ENCODE measurements around the gene GAREM1. TPM values are rescaled to one million over a fixed set of nuclear protein-coding genes. Genes with fewer than 3 reads are reported as not detected.

GAREM1 gene
- total and polyA plus RNA-seq, 2 donors from 2014 or later = 7.0 to 47.0 TPM

- H3K4me3 ChIP-seq (ENCODE audit: low read length in 3 of 3) = no peak overlapping the region
- no peaks in the 10 kb centered on the region for H3K36me3 ChIP-seq (ENCODE audit: control insufficient read depth in 2 of 3, insufficient read depth in 3 of 3, low read length in 3 of 3)
- DNase-seq (no peak), FAIRE-seq (no peak)
- no peaks in the 10 kb centered on the region for H3K4me1 ChIP-seq (ENCODE audit: control insufficient read depth in 2 of 3, insufficient read depth in 2 of 3, low read depth in 1 of 3, low read length in 3 of 3)
- H3K27me3 ChIP-seq (ENCODE audit: control insufficient read depth, insufficient read depth, low read length) = no peaks in the 10 kb centered on the region
- H3K9me3 ChIP-seq (ENCODE audit: control insufficient read depth in 2 of 3, insufficient read depth in 1 of 3, low read length in 3 of 3) = no peaks in the 10 kb centered on the region
- intact Hi-C loops (cut with DNase I) = no loop called here
- H3K27ac ChIP-seq (ENCODE audit: low read depth in 2 of 2, low read length in 2 of 2) = no peak overlapping the region
- TF ChIP-seq, protein P1, sequence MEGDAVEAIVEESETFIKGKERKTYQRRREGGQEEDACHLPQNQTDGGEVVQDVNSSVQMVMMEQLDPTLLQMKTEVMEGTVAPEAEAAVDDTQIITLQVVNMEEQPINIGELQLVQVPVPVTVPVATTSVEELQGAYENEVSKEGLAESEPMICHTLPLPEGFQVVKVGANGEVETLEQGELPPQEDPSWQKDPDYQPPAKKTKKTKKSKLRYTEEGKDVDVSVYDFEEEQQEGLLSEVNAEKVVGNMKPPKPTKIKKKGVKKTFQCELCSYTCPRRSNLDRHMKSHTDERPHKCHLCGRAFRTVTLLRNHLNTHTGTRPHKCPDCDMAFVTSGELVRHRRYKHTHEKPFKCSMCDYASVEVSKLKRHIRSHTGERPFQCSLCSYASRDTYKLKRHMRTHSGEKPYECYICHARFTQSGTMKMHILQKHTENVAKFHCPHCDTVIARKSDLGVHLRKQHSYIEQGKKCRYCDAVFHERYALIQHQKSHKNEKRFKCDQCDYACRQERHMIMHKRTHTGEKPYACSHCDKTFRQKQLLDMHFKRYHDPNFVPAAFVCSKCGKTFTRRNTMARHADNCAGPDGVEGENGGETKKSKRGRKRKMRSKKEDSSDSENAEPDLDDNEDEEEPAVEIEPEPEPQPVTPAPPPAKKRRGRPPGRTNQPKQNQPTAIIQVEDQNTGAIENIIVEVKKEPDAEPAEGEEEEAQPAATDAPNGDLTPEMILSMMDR (IDR thresholded peaks at IDR 0.05; ENCODE audit: borderline replicate concordance, extremely low read depth, insufficient read depth) = no peak
- H3K9ac ChIP-seq (ENCODE audit: low read length in 3 of 3) = no peak overlapping the region
Measured at GRCh38 chr18:32219431-32220018, 251.2 kb downstream of the GAREM1 start.

GRCh38 chr18:32216390-32216789, 254.3 kb downstream of the GAREM1 start:
- no peak overlapping the region for H3K4me3 ChIP-seq (ENCODE audit: low read length in 3 of 3)
- H3K9ac ChIP-seq (ENCODE audit: low read length in 3 of 3) = no peak overlapping the region
- H3K27me3 ChIP-seq (ENCODE audit: control insufficient read depth, insufficient read depth, low read length) = no peaks in the 10 kb centered on the region
- H3K4me1 ChIP-seq (ENCODE audit: control insufficient read depth in 2 of 3, insufficient read depth in 2 of 3, low read depth in 1 of 3, low read length in 3 of 3) = no peaks in the 10 kb centered on the region
- FAIRE-seq (no peak), DNase-seq (no peak)
- TF ChIP-seq, protein P1 (IDR thresholded peaks at IDR 0.05; ENCODE audit: borderline replicate concordance, extremely low read depth, insufficient read depth) = no peak
- no peak overlapping the region for H3K27ac ChIP-seq (ENCODE audit: low read depth in 2 of 2, low read length in 2 of 2)
- intact Hi-C loops (cut with DNase I) = no loop called here
- H3K36me3 ChIP-seq (ENCODE audit: control insufficient read depth in 2 of 3, insufficient read depth in 3 of 3, low read length in 3 of 3) = no peaks in the 10 kb centered on the region
- H3K9me3 ChIP-seq (ENCODE audit: control insufficient read depth in 2 of 3, insufficient read depth in 1 of 3, low read length in 3 of 3) = no peaks in the 10 kb centered on the region

DNA sequence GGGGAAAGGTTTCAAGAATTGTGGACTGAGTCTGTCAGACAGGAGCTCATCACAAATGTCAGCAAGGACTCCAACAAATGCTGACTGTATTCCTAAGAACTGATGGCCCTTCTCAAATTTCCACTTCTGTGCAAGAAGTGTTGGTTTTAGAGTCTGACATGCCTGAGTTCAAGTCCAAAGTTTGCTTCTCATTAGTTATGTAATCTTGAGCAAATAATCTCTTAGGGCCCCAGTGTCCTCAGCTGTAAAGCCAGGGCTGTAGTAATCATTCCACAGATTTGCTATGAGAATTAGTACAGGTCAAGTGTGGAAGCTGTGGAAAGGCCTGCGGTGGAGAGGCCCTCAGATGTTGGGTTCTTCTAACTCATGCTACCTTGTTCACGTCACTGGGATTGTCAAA, 257.0 kb downstream of the GAREM1 start:
- intact Hi-C loops (cut with DNase I) = no loop called here
- no peak overlapping the region for H3K4me3 ChIP-seq (ENCODE audit: low read length in 3 of 3)
- H3K9ac ChIP-seq (ENCODE audit: low read length in 3 of 3) = no peak overlapping the region
- DNase-seq (peak in 1 of 5 donors; percentile 5), FAIRE-seq (no peak)
- H3K27ac ChIP-seq (ENCODE audit: low read depth in 2 of 2, low read length in 2 of 2) = no peak overlapping the region
- H3K27me3 ChIP-seq (ENCODE audit: control insufficient read depth, insufficient read depth, low read length) = no peaks in the 10 kb centered on the region
- TF ChIP-seq, protein P1 (IDR thresholded peaks at IDR 0.05; ENCODE audit: borderline replicate concordance, extremely low read depth, insufficient read depth) = no peak
- H3K9me3 ChIP-seq (ENCODE audit: control insufficient read depth in 2 of 3, insufficient read depth in 1 of 3, low read length in 3 of 3) = no peaks in the 10 kb centered on the region
- H3K4me1 ChIP-seq (ENCODE audit: control insufficient read depth in 2 of 3, insufficient read depth in 2 of 3, low read depth in 1 of 3, low read length in 3 of 3) = no peaks in the 10 kb centered on the region
- H3K36me3 ChIP-seq (ENCODE audit: control insufficient read depth in 2 of 3, insufficient read depth in 3 of 3, low read length in 3 of 3) = no peaks in the 10 kb centered on the region

All from kidney (tissue), 14 donors.